DOHH2 (cell line): ENCODE results near the gene PLEKHN1.

Experiments
- EZH2phosphoT487 ChIP-seq: fragments of 200-600 bp; sonication (generic); IDR thresholded peaks from 2 replicates; pipeline ENCODE4 v1.6.1; 2017; ENCODE audit warnings: borderline replicate concordance, mild to moderate bottlenecking, antibody characterized with exemption, low read length, moderate library complexity, mixed read lengths
- TF ChIP-seq, protein P1 (sequence below): fragments of 200-600 bp; sonication (generic); IDR thresholded peaks from one replicate; pipeline ENCODE4 v1.5.1; 2014; ENCODE audit warnings: antibody characterized with exemption, mild to moderate bottlenecking, low read depth, low read length; ENCODE audit not compliant: poor library complexity, severe bottlenecking

- TF ChIP-seq, protein P1, sequence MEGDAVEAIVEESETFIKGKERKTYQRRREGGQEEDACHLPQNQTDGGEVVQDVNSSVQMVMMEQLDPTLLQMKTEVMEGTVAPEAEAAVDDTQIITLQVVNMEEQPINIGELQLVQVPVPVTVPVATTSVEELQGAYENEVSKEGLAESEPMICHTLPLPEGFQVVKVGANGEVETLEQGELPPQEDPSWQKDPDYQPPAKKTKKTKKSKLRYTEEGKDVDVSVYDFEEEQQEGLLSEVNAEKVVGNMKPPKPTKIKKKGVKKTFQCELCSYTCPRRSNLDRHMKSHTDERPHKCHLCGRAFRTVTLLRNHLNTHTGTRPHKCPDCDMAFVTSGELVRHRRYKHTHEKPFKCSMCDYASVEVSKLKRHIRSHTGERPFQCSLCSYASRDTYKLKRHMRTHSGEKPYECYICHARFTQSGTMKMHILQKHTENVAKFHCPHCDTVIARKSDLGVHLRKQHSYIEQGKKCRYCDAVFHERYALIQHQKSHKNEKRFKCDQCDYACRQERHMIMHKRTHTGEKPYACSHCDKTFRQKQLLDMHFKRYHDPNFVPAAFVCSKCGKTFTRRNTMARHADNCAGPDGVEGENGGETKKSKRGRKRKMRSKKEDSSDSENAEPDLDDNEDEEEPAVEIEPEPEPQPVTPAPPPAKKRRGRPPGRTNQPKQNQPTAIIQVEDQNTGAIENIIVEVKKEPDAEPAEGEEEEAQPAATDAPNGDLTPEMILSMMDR: peak; percentile 71
- TF ChIP-seq EZH2phosphoT487: no peak
These were observed 17.7 kb downstream of the PLEKHN1 start for GRCh38 chr1:983798-984475.
